ENCODE measurements around the gene SPRR2F.
"Not testable (repeated sequence)": the region's sequence is repeated elsewhere in the genome, so short reads cannot be mapped to it uniquely, and the experiment has no call there.

The SPRR2F gene, protein sequence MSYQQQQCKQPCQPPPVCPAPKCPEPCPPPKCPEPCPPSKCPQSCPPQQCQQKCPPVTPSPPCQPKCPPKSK

DNA sequence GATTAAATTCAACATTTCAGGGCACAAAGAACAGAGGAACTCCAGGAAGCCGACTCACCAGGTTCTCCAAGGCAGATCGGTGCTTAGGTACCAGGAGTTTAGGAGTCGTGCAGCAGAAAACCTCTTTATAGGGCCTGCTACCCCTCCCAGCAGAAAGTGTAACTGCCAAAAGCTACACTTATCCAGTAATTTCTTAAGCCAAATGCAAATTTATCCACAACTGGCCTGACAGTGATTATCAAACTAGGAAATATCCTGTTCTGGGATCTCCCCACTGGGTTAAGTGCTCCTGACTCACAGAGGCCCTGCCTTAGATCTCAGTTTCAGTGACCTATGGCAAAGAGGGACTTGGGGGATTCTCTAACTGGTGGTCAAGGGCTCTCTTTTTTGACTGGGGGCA, at the start of gene SPRR2F:
Gene SPRR2F (minus strand): TSS at position 101 of the 400 bp plus-strand sequence. CDS start 783 bp downstream, outside the sequence.
- no peak for FAIRE-seq

DNA sequence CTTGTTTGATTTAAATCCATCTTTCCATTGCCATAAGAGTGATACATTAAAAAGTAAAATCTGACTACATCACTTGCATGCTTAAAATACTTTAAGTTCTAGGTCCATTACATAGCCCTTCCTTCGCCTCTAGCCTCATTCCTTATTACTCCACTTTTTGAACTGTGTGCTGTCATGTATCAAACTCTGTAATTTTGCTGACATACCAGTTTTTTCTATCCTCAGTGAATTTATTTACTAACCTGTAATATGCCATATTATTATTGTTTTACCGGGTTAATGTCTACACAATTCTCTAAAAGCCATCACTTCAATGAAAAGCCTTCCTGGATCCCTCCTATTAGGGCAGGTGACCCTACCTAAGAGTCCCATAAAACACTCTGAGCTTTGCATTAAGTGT, 42.2 kb upstream of the SPRR2F start:
- FAIRE-seq, result no peak

DNA sequence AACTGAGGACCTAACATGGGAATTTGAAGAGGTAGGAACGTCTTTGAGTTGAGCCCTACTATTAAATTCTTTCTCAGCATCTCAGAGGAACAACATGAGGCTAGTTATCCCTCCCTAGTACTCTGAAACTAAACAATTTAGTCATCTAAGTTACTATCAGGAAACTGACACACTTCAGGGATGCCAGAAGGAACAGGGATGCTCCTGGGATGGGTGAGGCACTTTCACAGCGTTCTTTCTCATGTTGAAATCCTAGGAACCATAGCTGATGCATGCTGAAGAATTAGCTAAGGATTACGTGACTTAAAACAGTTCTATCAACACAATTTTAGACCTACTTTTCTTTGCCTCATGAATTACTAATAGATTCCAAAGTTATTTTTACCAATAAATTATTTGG, 39.2 kb upstream of the SPRR2F start:
- FAIRE-seq, result no peak

DNA sequence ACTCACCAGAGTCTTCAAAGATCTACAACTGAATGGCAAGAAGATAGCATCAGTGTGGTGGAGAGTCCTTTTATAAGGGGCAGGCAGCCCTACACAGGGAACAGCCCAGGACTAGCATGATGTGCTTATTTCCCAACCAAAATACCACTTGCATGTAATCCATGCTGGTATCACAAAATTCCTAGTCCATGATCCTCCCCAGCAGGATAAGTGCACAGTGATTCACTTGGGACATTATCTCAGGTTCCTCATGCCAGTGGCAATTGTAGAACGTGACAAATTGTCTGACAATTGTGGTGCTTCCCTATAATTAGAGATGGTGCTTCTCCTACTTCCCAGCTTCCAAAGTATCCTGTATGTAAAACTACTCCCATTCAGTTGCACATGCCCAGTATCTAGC, 37.5 kb upstream of the SPRR2F start, which contains the start of gene SPRR2G:
Gene SPRR2G (minus strand): TSS at position 45 of the 400 bp plus-strand sequence. CDS start 780 bp downstream, outside the sequence.
- no peak for FAIRE-seq

DNA sequence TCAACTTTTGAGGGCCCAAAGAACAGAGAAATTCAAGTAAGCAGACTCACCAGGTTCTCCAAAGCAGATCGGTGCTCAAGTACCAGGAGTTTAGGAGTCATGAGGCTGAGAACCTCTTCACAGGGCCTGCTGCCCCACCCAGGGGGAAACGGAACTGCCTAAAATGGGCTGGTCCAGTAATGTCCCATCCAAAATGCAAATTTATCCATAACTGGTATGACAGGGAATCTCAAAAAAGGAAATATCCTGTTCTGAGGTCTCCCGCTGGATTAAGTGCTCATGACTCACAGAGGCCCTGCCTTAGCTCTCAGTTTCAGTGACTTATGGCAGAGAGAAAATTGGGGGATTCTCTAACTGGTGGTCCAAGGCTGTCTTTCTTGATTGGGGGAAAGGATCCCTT, 28.1 kb upstream of the SPRR2F start:
- FAIRE-seq, result no peak

DNA sequence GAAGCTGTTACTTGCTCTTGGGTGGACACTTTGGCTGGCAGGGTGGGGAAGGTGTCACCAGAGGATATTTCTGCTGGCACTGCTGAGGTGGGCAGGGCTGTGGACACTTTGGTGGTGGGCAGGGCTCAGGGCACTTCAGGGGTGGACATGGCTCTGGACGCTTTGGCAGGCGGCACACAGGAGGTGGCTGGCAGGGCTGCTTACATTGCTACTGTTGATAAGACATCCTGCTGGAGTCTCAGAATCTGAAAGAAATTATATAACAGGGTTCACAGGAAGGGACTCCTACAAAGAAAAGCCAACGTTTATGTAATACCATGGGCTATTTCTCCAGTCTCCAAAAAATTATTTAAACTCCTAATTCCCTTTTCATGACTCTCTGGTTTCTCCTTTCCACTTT, 27.2 kb upstream of the SPRR2F start:
- no peak for FAIRE-seq

DNA sequence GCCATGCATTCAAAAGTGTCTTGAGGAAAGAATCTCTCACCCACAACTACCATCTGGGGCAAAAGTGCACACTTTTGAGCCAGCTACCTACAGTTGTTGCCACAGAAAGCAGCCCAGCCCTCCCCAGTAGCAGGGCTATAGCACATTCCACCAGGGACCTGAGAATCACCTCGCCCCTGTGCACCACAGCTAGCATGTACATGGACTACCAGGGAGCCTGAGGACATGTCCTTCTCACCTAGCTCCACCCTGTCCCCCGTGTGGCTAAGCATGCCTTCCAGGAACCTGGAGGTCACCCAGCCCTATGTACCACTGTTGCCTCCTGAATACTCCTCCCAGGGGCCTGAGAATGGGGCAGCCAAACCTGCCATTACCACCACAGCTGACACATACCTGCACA, 20.4 kb upstream of the SPRR2F start:
- FAIRE-seq, result no peak

DNA sequence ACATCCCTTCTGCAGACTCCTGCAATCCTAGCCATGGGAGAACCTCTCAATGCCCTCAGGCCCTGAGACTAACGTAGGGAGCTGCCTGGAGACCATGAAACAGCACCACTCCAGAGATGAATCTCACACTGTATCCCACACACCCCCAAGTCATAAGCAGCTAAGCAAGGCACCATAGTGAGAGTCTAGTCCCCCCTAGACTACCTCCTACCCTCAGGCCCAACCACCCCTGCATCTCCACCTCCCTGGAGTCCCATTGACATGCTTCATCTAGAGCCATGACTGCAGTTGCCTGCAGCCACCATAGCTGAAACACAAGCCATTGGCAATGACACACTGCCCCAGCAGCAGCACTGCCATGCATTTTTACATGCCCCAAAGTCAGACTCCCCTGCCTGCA, 20.0 kb upstream of the SPRR2F start:
- FAIRE-seq, result no peak

DNA sequence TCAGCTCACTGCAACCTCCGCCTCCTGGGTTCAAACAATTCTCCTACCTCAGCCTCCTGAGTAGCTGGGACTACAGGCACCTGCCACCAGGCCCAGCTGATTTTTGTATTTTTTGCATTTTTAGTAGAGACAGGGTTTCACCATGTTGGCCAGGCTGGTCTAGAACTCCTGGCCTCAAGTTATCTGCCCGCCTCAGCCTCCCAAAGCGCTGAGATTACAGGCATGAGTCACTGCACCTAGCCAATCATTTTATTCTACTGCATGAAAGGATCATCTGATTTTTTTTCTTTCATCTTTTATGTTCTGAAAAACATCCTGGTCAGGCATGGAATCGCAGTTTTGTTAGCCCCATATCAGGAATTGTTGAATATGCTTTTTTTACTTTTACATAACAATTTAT, 15.4 kb upstream of the SPRR2F start:
- not testable (repeated sequence) for FAIRE-seq

DNA sequence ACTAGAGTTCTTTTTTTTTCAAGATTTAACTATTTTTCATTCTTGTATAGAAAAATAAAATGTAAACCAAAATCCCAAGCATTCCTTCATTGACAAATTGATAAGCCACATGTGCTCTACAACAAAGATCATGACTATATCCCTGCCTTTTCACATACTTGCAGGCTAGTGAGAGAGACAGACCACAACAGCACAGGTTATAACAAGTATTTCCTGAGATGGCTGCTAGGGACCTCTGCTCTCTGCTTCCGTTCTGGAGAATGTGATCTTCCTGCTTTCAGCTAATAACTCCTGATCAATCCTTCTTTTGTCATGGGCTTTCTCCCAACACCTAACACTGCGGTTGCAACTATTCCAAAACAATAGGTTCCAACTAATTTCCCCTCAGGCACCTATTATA, 14.0 kb upstream of the SPRR2F start:
- no peak for FAIRE-seq

DNA sequence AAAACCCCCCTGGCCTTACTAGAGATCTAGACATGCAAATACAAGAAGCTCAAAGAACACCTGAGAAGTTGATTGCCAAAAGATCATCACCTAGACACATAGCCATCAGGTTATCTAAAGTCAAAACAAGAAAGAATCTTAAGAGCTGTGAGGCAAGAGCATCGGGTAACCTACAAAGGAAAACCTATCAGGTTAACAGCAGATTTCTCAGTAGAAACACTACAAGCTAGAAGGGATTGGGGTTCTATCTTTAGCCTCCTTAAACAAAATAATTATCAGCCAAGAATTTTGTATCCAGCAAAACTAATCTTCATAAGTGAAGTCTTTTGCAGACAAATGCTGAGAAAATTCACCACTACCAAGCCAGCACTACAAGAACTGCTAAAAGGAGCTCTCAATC, 12.2 kb upstream of the SPRR2F start:
- FAIRE-seq, result no peak

DNA sequence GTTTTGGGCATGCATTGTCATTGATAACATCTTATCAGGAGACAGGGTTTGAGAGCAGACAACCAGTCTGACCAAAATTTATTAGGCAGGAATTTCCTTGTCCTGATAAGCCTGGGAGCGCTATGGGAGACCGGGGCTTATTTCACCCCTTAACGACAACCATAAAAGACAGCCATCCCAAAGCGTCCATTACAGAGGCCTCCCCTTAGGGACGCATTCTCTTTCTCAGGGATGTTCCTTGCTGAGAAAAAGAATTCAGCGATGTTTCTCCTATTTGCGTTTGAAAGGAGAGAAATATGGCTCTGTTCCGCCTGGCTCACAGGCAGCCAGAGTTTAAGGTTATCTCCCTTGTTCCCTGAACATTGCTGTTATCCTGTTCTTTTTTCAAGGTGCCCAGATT, 10.5 kb upstream of the SPRR2F start:
- not testable (repeated sequence) for FAIRE-seq

DNA sequence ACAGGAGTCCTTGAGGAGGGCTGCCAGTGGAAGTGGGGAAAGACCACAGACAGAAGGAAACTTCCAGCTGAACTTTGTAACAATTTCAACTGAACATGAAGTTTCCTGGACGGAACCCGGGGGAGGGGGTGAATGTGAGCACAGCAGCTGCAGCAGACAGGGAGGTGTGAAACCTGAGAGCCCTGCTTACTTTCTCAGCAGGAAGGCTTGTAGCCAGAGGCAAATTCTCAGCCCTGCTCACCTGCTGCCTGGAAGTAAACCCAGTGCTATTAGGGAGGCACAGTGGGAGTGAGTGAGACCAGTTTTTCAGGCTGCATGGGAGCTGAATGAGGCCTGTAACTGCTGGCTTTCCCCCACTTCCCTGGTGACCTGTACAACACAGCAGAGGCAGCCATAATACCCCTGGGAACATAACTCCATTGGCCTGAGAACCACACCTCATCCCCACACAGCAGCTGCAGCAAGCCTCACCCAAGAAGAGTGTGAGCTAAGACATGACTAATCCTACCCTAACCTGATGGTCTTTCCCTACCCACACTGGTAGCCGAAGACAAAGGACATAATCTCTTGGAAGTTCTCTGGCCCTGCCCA, 9.6 kb upstream of the SPRR2F start:
- no peak for FAIRE-seq

DNA sequence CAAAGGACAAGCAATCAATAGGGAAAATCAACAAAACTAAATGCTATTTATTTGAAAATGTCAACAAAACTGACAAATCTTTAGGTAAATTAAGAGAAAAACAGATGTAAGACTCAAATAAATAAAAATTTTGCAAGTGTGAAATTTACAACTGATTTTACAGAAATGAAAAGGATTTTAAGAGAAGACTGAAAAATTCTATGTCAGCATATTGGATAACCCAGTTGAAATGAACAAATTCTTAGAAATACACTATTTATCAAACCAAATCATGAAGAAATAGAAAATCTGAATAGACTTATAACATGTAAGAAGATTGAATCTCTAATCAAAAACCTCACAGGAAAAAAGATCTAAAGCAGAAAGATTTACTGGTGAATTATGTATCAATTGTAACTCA, 7.6 kb upstream of the SPRR2F start:
- peak; percentile 53 for FAIRE-seq

DNA sequence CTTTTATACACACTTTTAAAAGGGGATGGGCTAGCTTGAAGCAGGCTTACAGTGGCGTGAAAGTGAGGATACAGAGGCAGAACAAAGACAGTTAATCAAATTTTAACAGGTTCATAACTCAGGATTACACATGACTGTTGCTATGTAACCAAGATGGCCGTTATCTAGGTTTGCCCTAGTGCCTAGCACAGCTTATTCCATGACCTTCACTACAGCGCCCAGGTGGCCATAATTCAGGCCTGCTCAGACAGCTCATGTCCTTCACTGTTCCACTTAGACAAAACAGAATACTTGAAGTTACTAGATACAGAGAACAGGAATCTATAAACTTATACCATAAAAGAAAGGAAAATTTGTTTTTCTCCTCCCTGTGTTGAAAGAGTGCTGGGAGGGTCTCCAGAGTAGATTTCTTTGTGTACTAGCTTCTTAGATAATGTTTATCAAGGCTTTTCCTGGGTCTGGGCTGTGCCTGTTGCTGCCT, 6.2 kb upstream of the SPRR2F start:
- FAIRE-seq, result no peak

DNA sequence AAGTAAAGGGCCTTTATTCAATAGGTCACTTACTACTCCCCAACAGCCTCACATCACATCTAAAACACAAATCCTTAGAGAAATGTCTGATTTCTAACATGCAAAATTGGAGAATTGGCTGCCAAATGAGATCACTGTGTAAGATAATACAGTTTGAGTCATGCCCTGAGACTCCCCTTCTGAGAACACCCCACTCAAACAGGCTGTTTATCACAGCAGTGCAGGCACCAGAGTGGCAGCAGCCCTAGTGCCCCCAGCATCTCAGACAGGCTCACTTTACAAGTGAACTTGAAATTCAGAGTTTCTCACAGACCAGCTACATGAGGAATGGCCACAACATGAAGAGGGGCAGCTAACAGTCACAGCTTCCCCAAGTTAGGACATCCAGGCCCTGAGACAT, 1.9 kb upstream of the SPRR2F start:
- not testable (repeated sequence) for FAIRE-seq

DNA sequence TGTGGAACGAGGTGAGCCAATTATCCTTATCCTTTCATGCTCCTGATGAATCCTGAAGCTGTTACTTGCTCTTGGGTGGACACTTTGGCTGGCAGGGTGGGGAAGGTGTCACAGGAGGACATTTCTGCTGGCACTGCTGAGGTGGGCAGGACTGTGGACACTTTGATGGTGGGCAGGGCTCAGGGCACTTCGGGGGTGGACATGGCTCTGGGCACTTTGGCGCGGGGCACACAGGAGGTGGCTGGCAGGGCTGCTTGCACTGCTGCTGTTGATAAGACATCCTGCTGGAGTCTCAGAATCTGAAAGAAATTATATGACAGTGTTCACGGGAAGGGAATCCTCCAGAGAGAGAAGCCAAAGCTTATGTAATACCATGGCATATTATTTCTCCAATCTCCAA, 862 bp downstream of the SPRR2F start:
- not testable (repeated sequence) for FAIRE-seq

DNA sequence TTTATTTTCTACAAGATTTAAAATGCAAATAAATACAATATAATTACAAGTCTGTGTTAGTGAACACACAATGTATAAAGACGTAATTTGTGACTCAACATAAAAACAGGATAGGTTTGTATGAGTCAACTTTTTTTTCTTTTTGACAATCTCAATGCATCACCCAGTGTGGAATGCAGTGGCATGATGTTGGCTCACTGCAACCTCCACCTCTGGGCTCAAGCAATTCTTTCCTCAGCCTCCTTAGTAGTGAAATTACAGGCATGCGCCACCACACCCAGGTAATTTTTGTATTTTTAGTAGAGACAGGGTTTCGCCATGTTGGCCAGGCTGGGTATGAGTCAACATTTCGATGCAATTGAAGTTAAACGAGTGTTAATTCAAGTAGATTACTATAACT, 13.1 kb downstream of the SPRR2F start:
- no peak for FAIRE-seq

DNA sequence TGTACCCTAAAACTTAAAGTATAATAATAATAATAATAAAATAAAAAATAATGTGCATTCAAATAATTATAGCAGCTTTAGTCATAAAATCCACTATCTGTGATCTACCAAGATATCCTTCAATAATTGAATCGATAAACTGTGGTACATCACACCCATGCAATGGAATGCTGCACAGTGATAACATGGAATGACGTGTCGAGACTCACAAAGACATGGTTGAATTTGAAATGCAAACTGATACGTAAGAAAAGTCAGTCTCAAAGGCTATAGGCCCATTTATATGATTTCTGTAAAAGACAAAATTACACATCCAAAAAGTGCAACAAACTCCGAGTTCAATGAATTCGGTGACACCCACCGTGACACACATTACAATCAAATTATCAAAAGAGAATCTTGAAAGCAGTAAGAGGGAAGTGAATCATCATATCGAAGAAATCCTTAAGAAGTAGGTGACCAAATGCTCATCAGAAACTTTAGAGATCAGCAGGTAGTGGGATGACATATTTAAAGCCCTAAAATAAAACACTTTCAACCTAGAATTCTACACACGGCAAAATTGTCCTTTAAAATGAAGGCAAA, 13.8 kb downstream of the SPRR2F start:
- peak; percentile 74 for FAIRE-seq

DNA sequence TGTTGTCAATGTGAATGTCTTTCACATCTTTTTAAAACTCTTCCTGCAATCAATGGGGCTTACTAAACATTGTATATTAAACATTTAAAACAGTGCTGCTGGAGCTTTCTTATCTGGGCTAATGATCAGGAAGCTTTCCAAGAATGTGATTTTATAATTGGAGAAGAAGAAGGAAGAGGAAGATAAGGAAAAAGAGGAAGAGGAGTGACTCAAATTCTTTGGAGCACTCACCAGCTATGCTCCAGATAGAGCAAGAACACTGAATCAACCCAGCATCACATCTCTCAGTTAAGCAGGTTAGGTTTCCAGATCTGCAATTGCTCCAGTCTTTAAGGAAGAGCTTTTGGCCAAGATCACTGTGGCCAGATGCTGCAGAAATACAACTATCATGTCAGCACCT, 17.6 kb downstream of the SPRR2F start:
- no peak for FAIRE-seq

DNA sequence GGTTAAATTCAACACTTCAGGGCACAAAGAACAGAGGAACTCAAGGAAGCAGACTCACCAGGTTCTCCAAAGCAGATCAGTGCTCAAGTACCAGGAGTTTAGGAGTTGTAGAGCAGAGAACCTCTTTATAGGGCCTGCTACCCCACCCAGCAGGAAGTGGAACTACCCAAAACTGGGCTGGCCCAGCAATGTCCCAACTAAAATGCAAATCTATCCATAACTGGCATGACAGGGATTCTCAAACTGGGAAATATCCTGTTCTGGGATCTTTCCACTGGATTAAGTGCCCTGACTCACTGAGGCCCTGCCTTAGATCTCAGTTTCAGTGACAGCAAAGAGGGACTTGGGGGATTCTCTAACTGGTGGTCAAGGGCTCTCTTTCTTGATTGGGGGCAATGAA, 18.9 kb downstream of the SPRR2F start, which contains the start of gene SPRR2E:
Gene SPRR2E (minus strand): TSS at position 101 of the 400 bp plus-strand sequence. CDS start 775 bp downstream, outside the sequence.
- no peak for FAIRE-seq

DNA sequence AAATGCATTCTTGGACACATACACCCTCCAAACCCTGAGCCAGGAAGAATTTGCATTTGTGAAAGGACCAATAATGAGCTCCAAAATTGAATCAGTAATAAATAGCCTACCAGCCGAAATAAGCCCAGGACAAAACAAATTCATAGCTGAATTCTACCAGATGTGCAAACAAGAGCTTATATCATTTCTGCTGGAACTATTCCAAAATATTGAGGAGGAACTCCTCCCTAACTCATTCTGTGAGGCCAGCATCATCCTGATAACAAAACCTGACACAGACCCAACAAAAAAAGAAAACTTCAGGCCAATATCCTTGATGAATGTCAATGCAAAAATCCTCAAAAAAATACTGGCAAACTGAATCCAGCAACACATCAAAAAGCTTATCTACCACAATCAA, 25.7 kb downstream of the SPRR2F start:
- no peak for FAIRE-seq

DNA sequence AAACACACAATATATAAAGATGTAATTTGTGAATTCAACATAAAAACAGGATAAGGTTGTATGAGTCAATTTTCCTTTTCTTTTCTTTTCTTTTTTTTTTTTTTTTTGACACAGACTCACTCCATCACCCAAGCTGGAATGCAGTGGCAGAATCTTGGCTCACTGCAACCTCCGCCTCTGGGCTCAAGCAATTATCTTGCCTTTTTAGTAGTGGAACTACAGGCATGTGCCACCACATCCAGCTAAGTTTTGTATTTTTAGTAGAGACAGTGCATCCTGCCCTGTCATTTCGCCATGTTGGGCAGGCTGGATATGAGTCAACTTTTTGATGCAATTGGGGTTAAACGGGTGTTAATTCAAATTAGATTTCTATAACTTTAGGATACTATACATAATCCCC, 31.6 kb downstream of the SPRR2F start:
- no peak for FAIRE-seq
